ENCODE data around the gene ZNF436.

The ZNF436 gene

GRCh38 chr1:23366598-23366997 lies 3.0 kb downstream of the ZNF436 start:
- no peak for FAIRE-seq
- no peak for DNase-seq (ENCODE audit: insufficient read length, low spot score)
- no peak for TF ChIP-seq POLR2A (IDR thresholded peaks at IDR 0.05; ENCODE audit: low read depth, low read length)

DNA sequence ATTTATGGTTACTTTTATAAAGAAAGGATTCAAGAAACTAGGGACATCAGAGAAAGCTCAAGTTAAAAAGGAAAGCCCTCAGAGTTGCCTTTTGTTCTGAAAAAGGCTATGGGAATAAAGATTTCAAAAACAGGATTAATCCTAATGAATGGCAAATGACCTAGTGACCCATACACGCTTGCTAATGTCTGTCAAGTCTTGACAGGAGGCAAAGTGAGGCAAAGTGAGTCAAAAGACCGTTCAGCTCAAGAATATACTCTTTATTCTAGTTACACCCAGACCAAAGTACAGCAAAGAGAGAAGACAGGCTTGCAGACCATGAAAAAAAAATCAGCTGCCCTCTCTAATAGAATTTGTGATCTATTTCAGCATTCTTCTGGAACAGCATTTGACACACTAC lies 3.5 kb downstream of the ZNF436 start:
- no peak for DNase-seq (ENCODE audit: insufficient read length, low spot score)
- FAIRE-seq, result no peak
- TF ChIP-seq POLR2A (IDR thresholded peaks at IDR 0.05; ENCODE audit: low read depth, low read length), result no peak

GRCh38 chr1:23362218-23362713 lies 7.4 kb downstream of the ZNF436 start:
- TF ChIP-seq POLR2A (IDR thresholded peaks at IDR 0.05; ENCODE audit: low read depth, low read length), result no peak
- FAIRE-seq (no peak), DNase-seq (ENCODE audit: insufficient read length, low spot score) (no peak)

DNA sequence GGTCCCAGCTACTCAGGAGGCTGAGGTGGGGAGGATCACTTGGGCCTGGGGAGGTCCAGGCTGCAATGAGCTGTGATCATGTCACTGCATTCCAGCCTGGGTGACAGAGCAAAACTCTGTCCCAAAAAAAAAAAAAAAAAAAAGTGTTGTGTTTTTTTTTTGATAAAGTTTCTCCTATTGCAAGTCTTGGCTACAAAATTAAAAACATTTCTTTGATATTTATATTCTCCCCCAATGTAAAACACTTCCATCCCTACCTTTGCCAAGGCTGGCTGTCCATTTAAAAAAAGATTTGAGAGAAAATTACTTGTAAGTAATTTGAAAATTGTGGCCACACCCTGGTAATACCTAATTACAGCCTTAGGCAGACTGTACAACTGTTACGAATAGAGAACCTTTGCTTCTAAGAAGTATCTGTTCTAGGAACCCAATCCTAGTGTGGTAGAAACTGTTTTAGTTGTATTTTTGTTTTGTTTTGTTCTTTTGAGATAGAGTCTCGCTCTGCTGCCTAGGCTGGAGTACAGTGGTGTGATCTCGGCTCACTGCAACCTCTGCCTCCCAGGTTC lies 11.2 kb downstream of the ZNF436 start:
- TF ChIP-seq POLR2A (IDR thresholded peaks at IDR 0.05; ENCODE audit: low read depth, low read length), result no peak
- no peak for FAIRE-seq
- no peak for DNase-seq (ENCODE audit: insufficient read length, low spot score)

- FAIRE-seq, result no peak
- TF ChIP-seq POLR2A (IDR thresholded peaks at IDR 0.05; ENCODE audit: low read depth, low read length), result no peak
- no peak for DNase-seq (ENCODE audit: insufficient read length, low spot score)
Observed at GRCh38 chr1:23357138-23357908, 12.3 kb downstream of the ZNF436 start.

DNA sequence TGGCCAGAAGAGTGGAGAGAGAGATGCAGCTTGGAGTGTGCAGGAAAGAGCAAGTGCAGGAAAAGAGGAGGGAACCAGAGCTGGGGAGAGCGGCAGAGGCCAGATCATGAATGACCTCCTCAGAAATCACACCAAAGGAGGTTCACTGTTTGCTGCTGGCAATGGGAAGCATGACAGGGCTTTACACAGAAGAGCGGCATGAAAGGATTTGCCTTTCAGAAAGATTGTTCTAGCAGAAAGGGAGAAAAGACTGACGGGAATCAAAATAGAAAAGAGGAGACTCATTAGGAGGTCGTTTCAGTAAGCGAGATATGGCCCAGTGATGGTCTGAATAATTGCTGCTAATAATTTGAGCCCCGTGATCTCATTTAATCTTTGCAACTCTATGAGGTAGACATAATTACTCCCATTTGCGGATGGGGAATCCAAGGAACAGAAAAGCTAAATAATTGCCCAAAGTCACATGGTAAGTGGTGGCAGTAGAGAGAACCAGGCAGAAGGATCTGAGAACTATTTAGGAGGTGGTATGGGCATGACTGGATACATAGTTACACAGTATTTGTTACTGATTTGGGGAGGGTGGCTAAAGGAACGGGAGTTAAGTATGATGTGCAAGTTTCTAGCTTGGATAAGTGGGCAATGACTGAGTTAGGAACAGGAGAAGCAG lies 13.0 kb downstream of the ZNF436 start:
- no peak for DNase-seq (ENCODE audit: insufficient read length, low spot score)
- TF ChIP-seq POLR2A (IDR thresholded peaks at IDR 0.05; ENCODE audit: low read depth, low read length), result no peak
- FAIRE-seq, result no peak

- TF ChIP-seq POLR2A (IDR thresholded peaks at IDR 0.05; ENCODE audit: low read depth, low read length), result no peak
- DNase-seq (ENCODE audit: insufficient read length, low spot score), result no peak
- FAIRE-seq, result no peak
Observed at GRCh38 chr1:23354245-23354644, 15.4 kb downstream of the ZNF436 start.

DNA sequence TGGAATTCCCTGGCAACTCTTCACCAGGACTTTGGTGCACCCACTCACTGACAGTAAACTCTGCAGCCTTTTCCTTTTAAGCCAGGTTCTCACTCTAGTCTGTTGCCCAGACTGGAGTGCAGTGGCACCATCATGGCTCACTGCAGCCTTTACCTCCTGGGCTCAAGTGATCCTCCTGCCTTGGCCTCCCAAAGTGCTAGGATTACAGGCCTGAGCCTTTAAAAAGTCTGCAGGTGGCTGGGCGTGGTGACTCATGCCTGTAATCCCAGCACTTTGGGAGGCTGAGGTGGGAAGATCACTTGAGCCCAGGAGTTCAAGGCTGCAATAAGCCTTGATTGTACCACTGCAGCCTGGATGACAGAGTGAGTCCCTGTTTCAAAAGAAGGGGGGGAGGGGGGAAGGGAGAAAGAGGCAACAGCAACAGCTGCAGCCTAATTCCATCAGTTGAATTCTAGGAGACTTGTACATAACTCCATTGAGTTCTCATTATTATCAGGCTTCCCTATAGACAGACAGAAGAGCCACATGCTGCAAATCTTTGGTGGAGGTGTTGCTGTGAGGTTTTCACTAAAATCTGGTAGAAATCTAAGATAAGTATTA lies 17.4 kb downstream of the ZNF436 start:
- FAIRE-seq (no peak), DNase-seq (ENCODE audit: insufficient read length, low spot score) (no peak)
- TF ChIP-seq POLR2A (IDR thresholded peaks at IDR 0.05; ENCODE audit: low read depth, low read length), result no peak

- TF ChIP-seq POLR2A (IDR thresholded peaks at IDR 0.05; ENCODE audit: low read depth, low read length), result no peak
- no peak for FAIRE-seq
- DNase-seq (ENCODE audit: insufficient read length, low spot score), result no peak
Observed at GRCh38 chr1:23345920-23346319, 23.7 kb downstream of the ZNF436 start.

DNA sequence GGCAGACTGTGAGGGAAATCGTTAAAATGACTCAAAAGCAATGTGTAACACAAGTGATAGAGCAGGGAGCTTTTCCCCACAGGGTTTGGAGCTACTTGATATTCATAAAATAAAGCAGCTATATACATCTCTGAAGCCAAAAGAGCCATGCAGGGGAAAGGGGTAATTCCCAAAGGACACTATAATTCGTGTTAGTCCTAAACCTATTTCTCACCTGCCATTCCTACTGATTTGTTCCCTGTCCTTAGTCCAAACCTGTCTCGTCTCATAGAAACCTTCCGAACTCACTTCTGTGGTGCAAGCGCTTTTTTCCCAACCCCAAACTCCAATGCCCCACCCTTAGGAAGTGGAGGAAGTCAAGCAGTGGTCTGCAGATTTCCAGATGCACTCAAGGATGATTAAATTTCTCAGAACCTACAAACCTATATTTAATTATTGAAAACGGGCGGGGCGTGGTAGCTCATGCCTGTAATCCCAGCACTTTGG lies 24.6 kb downstream of the ZNF436 start:
- no peak for DNase-seq (ENCODE audit: insufficient read length, low spot score)
- FAIRE-seq, result no peak
- TF ChIP-seq POLR2A (IDR thresholded peaks at IDR 0.05; ENCODE audit: low read depth, low read length), result no peak

GRCh38 chr1:23344111-23344986 lies 25.3 kb downstream of the ZNF436 start, which contains the start of gene HNRNPR:
TSS of gene HNRNPR (minus strand) at chr1:23344284. CDS start at chr1:23341008, 3,276 bp downstream.
- FAIRE-seq, result peak; percentile 95
- TF ChIP-seq POLR2A (IDR thresholded peaks at IDR 0.05; ENCODE audit: low read depth, low read length), result peak; percentile 49
- DNase-seq (ENCODE audit: insufficient read length, low spot score), result peak; percentile 84

DNA sequence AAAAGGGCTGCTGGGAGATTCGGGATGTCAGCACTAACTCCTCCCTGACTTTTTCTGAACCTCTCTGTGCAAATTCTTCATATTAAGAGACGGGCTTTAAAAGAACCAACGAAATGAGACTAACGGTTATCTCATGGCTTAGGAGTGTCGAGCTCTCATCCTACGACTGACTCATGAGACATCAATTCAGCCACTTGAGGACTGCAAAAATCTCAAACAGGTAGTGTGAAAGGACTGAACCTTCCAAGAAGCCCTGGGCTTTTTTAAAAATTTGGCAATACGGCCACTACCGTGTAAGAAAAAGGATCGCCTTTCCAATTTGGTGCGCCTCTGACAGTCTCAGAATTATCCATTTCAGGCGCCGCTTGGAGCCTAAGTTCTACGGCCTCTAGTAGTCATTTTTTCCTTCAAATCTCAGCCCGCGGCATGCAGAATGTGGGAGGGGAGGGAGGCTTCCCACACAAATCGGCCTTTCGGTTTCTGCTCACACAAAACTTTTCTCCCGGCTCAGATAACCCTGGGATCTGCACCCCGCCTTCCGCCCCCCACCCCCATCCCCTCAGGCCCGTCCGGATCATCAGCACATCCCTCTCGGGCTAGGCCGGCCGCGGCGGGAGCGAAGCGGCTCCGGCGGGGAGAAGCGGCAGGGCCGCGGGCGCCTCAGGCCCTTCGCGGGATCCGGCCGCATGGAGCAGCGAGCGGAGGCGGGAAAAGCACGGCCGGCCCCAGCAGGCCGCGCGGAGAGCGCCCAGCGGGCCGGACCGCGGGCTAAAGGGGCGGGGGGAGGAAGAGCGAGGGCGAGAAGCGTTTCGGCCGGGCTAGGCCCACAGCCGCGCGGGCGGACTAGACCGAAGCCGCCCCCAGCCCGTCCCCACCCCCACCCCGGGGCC lies 26.2 kb downstream of the ZNF436 start:
- peak; percentile 78 for FAIRE-seq
- TF ChIP-seq POLR2A (IDR thresholded peaks at IDR 0.05; ENCODE audit: low read depth, low read length), result no peak
- DNase-seq (ENCODE audit: insufficient read length, low spot score), result no peak
